Fibroblast of skin of back (primary cell): Measurements from ENCODE around the gene TPM4.
"Not testable (repeated sequence)": the region's sequence is repeated elsewhere in the genome, so short reads cannot be mapped to it uniquely, and the experiment has no call there.

Experiments used
- DNase-seq: peaks from one replicate; pipeline ENCODE4 v3.0.0-alpha.2; 2013

TPM4 gene

GRCh38 chr19:16098821-16099220 lies 22.5 kb downstream of the TPM4 start:
- DNase-seq: no peak

GRCh38 chr19:16099314-16099965 lies 23.1 kb downstream of the TPM4 start:
- DNase-seq: not testable (repeated sequence)

DNA sequence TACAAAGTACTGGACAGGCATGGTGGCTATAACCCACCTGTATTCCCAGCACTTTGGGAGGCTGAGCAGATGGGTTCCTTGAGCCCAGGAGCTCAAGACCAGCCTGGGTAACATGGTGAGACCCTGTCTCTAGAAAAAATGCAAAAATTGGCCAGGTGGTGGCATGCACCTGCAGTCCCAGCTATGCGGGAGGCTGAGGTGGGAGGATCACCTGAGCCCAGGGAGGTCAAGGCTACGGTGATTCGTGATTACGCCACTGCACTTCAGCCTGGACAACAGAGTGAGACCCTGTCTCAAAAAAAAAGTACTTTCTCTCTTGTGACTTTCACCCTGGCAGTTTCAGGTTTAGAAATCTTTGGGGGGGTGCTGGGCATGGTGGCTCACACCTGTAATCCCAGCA lies 24.2 kb downstream of the TPM4 start:
- no peak for DNase-seq

DNA sequence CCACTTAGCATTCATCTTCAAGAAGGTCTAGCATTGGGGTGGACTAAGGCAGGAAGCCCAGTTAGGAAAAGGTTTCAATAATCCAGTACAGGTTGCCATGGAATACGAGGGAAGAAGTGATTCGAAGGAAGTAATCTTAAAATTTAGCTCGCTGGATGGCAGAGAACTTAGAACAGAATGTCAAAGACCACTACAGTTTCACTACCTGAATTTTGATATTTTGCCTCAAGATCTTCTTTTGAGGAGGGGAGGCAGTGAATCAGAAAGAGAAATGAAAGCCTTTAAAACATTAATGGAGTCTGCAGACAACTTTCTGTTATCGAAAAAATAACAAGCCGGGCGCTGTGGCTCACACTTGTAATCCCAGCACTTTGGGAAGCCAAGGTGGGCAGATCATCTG lies 28.4 kb downstream of the TPM4 start:
- no peak for DNase-seq

DNA sequence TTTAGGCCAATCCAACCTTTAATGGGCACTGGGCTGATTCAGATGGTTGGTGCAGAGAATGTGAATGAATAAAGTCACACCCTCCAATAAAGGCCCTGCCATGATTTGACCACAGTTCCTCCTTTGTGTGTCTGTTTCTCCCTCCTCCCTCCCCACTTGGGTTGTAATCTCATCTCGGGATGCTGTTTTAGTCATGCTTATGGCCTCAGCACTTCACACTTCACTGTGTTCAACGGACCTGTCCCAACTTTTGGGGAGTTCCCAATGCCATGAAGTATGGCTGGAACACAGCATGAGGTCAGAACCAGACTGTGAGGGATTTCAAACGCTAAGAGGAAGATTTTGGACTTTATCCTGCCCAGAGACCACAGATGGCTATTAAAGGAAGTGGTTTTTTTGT lies 29.8 kb downstream of the TPM4 start:
- DNase-seq: peak; percentile 41

DNA sequence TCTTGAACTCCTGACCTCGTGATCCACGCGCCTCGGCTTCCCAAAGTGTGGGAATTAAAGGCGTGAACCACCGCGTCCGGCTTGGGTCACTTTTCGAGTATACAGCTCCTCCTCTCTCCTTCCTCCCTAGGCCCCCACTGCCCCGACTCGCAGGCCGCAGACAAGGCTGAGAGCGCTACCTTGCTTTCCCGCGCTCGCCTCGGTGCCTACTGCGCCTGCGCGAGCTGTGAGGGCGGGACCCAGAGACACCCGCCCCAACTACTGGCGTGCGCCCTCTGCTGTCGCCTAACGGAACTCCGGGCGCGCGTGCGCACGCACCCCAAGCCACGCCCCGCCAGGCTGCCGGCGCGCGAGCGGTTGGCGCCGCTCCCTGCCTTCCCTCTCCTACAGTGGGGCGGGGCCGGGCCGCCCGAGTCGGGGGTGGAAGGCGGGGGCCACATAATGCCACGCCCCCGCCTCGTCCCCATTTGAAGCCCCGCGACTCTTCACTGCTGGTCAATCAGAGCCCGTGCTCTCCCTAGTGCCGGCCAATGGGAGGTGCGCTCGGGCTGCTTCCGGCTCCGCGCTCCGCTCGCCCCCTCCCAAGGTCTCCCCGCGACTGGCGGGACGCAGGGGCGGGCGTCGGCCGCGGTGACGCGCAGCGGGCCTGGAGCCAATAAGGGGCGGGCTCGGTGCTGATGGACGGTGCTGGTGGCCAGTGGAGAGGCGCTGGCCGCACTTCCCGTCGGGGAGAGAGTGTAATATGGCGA lies 35.0 kb downstream of the TPM4 start, which contains the start of gene RAB8A:
Gene RAB8A (plus strand): TSS at position 730 of the 749 bp plus-strand sequence. CDS start 13 bp downstream, at position 743.
- peak; percentile 99 for DNase-seq

DNA sequence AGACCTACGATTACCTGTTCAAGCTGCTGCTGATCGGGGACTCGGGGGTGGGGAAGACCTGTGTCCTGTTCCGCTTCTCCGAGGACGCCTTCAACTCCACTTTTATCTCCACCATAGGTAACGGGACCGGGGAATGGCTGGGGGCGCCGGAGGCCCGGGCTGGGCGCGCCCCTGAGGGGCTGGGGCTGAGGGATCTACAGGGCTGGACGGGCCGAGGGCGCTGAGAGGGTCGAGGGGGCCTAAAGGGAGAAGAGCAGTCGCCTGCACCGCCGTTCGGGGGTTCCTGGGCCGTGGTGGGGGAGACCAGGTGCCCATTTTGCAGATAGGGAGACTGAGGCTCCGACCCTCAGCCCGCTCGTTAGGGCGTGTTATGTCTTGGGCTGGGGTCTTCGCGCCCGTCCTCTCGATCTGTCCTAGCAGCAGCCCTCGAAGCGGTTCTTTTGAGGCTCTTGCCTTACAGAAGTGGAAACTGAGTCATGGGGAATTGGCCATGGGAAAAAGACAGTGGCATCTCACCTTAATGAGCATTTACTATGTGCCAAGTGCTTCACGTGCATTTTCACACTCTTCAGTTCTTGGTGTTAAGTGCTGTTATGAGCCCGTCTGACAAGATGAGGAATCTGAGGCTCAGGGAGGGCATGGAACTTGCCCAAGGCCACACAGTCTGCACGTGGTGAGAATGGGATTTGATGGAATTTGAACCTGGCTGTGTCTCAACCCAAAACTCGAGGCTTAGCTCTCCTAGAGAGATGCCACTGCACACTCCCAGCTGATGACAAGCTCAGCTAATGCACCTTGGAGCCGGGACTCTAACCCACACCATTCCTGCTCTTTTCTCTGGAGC lies 35.8 kb downstream of the TPM4 start:
- DNase-seq: no peak

- DNase-seq: no peak
Observed at GRCh38 chr19:16112778-16113177, 36.5 kb downstream of the TPM4 start.

DNA sequence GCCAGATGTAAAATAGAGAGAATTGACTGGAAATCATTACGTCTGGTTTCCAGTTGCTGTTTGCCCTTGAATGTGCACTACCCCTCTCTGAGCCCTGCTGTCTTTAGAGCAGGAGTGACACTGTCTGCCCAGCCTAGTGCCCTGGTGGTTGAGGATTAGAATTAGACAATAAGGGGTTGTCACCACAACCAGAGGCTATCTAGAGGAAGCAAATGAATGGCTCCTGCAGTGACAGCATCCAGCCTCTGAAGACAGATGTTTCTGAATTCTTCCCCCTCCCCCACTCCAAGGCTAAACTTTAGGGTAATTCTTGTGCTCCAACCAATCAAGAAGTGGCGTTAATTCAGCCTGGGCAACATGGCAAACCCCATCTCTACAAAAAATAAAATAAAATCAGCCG lies 37.4 kb downstream of the TPM4 start:
- no peak for DNase-seq

DNA sequence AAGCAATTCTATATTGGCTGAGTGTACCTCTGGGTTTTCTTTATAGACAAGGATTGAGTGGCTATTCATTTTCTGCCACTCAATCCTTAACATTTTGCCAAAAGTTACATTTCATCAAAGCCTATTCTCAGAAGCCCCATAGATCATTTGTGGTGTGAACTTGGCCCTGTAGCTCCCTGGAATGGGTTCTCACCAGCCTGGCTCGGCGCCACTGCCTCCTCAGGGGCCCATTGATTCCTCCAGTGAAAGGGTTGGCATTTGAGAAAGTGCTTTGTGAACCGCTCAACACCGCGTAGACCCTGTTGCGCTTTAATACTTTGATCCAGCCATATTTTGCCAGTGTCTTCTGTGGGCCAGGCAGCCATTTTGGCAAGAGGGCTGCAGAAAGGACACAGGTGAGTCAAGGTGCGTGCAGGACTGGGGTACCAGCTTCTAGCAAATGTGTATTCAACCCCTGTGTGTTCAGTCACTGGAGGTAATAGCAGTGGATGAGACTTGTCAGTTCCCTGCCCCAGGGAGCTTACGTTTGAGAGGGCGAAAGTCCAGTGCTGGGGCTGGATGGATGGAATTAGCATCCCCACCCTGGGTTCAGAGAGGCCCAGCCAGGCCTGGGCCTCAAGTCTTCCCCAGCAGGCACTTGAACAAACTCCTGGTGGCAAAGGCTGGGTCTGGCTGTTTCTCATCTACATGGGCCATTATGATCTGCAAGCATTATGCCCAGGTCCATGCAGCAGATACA lies 39.2 kb downstream of the TPM4 start:
- no peak for DNase-seq

- no peak for DNase-seq
Observed at GRCh38 chr19:16116067-16116466, 39.8 kb downstream of the TPM4 start.

DNA sequence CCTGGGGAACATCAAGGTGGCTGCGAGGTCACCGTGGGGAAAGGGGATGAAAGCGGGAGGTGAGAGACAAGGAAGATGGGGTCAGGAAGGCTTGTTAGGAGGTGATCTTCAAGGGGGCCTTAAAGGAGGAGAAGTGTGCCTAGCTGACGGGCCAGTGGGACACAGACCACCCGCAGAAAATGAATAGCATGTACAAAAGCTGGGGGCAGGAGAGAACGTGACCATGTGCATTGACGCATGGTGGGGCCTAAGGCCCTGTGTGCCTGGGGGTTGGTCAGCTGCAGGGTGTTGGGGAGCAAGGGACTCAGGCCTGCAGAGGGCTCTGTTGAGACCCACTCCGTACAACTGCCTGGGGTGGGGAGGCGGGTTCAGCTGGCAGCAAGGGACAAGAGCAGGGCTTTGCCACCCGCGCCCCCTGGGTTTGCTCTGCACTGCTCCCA lies 41.3 kb downstream of the TPM4 start:
- DNase-seq: no peak

DNA sequence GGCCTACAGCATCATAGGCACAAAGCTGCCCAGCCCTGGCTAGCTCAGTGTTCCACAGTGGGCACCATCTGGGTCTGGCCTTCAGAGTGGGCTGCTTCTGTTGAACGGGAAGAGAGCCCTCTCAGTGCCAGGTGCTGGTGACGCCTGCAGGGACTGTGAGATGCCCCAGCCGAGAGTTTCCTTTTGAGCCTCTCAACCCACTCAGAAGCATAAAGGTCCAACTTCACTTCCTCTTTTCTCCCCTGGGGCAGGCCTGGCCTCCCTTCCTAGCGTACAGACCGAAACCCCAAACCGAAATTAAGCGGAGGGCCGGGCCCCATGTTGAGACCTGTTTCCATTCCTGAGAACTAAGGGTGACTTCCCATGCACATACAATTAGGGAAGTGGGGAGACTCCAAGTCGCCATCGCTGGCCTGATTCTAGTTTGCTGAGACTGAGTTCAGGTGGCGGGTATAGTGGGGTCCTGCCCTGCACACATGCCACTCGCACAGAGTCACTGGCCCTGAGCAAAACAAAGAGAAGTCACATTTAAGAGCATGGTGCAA lies 42.3 kb downstream of the TPM4 start:
- DNase-seq: no peak

- not testable (repeated sequence) for DNase-seq
Observed at GRCh38 chr19:16119075-16119857, 43.0 kb downstream of the TPM4 start.

- DNase-seq: no peak
Observed at GRCh38 chr19:16121141-16121540, 44.8 kb downstream of the TPM4 start.

DNA sequence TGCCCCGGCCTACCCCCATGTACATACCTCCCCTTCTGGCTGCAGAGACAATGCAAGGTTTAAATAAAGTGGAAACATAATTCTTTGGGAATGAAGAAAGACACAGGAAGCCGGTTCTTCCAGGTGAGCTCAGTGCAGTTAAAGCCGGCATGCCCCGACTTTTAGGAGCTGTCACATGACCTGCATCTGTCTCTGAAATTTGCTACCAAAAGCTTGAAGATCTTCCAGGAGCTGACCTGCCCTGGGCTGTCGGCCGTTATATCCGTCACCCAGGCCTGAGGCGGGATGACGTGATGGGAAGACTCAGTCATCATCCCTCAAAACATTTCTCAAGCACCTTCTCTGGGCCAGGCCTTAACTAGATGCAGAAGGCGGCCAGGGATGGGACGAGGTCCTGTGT lies 45.7 kb downstream of the TPM4 start:
- DNase-seq: no peak

DNA sequence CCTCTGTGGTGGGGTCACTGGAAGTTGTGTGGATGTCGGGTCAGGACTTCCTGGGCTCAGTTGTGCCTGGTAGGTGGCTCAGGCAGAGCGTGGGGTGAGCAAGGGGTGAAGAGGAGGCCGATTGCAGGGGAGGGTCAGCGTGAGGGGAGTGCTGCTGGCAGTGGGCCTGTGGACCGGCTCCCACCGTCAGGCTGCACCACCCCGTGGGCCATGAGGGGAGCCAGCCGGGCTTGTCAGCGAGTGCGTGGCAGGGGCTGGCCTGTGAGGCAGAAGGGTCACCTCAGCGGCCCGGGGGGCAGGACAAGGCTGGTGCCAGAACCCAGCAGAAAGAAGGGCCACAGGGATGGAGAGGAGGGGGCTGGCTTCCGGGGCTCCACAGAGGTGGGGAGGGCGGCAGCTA lies 48.7 kb downstream of the TPM4 start:
- no peak for DNase-seq

DNA sequence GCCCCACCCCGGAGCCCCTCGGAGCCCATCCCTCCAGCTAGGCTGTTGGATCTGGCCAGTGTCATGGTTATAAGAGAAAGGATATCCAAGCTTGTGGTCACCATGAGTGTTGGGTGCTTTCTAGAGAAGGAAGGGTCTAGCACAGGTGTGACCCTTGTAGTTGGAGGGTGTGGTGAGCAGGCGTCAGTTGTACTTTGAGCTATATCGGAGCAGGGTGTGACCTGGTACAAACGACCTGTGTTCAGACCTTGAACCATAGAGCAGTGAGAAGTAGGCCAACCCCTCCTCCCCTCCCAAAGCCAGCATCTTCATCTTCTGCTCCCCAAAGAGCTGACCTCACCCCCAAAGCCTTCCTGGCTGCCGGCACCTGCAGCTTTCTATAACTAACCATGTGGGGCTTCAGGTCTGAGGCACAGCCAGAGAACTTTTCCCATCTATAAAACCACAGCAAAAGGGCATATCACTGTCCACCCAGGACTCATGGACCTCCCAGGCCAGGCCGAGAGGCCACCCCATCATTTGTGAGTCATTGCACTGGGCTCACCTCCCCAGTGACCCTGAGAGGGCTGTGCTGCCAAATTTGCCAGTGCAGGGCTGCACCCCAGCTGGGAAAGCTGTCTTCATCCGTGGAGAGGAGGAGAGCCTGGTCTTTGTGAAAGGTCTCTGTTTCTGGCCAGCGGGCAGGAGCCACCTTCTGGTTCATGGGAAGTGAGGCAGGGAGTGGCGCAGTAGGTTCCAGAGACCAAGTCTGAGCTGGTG lies 49.6 kb downstream of the TPM4 start:
- DNase-seq: no peak

DNA sequence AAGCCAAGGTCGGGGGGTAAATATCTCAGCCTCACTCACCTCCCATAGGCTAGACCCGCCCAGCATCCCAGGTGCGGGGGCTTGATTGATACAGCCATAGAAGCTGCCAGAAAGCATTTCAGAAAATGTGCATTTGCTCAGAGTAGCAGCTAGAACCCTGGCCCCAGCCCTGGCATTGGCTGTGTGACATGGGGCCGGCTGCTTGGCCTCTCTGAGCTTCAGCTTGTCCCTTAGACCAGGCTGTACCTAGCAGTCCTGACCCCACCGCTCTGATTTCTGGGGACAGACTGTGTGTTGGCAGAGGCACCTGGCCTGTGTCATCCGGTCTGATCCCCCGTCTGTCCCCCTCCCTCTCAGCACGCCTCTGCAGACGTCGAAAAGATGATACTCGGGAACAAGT lies 50.8 kb downstream of the TPM4 start:
- DNase-seq: no peak

DNA sequence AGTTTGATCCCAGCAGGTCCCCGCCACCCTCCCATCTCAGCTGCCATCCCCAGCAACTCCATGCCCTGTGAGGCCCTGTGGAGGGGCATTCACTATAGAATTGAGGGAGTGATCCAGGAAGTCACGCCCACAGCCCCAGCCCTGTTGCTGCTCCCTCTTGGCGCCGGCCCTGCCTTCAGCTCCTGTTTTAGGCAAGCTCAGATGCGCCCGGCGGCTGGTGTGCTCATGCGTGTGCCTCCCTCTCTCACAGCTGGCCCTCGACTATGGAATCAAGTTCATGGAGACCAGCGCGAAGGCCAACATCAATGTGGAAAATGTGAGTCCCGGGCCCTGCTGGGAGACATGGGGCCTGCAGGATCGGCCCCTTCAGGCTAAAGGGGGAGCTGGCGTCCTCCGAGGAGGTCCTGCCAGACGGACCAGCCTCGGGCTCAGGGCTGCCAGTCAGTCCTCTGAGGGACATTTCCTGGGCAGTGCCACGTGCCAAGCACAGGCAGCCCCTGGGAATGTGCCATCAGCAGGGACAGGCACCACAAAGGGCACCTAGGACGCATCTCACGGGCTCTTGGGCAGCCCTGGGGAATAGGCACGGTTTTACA lies 51.6 kb downstream of the TPM4 start:
- DNase-seq: no peak
